ENCODE measurements around the gene SERINC5.

Gene SERINC5

DNA sequence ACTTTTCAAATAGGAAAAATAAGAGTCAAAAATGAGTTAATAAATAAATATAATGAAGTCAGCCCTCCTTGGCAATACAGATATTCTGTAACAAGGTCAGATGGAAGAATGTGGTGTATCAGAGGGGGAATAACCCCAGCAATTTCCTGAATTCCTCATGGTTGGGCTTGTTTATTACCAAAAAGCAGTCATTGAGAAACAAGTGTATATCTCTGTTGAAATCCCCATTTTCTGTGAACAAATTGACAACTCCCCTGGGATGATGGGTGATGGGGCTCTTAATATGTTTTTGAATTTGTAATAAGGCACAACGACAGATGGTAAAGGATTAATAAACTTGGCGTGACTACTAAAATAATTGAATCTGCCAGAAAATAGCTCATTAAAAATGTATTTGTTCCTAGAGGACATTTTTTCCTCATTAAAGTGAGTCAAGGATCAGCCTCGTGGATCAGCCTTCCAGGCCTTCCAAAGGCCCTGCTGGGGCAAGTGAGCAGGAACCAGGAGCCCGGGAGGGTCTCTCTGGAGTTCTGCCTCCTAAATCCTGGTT, 186.5 kb downstream of the SERINC5 start:
- Histone ChIP-seq H3K27ac (ENCODE audit: low read length) (no peak overlapping the region), H3K4me1 (ENCODE audit: control insufficient read depth in 1 of 2, insufficient read depth in 2 of 2, low read length in 2 of 2) (no peaks in the 10 kb centered on the region), H3K36me3 (ENCODE audit: control insufficient read depth in 1 of 2, insufficient read depth in 2 of 2, low read length in 2 of 2) (no peaks in the 10 kb centered on the region), H3K27me3 (ENCODE audit: low read depth, low read length) (no peaks in the 10 kb centered on the region), H3K9me3 (ENCODE audit: control insufficient read depth in 1 of 2, low read length in 2 of 2) (no peaks in the 10 kb centered on the region), H3K4me3 (ENCODE audit: low read depth in 1 of 2, low read length in 2 of 2) (no peak overlapping the region)

DNA sequence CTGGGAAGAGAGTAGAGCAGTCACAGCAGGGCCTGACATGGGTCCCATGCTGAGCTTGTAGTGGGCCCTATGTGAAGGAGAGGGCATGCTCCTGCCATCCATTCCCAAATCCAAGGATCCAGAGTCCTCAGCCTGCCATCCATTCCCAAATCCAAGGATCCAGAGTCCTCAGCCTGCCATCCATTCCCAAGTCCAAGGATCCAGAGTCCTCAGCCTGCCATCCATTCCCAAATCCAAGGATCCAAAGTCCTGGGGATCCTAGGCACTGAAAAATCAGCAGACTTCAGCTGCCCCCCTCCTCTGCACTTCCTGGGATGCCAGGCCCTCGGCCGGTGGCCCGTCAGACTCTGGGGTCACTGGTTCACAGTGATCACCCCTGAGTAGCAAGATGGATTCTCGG, 187.1 kb downstream of the SERINC5 start:
- Histone ChIP-seq H3K36me3 (ENCODE audit: control insufficient read depth in 1 of 2, insufficient read depth in 2 of 2, low read length in 2 of 2) (no peaks in the 10 kb centered on the region), H3K9me3 (ENCODE audit: control insufficient read depth in 1 of 2, low read length in 2 of 2) (no peaks in the 10 kb centered on the region), H3K27me3 (ENCODE audit: low read depth, low read length) (no peaks in the 10 kb centered on the region), H3K27ac (ENCODE audit: low read length) (no peak overlapping the region), H3K4me3 (ENCODE audit: low read depth in 1 of 2, low read length in 2 of 2) (no peak overlapping the region), H3K4me1 (ENCODE audit: control insufficient read depth in 1 of 2, insufficient read depth in 2 of 2, low read length in 2 of 2) (no peaks in the 10 kb centered on the region)

DNA sequence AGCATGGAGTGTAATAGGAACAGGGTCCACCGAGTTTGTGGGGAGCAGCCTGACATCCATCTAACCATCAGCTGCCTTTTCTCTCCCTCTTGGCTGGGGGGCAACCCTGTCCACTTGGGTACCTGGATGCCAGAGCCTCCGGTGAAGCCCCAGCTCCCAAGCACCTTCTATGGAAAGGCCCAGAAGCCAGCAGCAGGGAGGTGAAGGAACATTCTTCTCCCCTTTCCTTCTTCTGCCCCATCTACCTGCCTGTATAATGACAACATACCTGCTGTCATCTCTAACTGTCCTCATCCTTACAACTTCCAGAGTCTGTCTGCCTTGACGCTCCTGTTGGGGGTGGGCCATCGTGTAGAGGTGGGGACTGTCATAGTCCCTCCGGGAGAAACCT, 187.6 kb downstream of the SERINC5 start:
- no peaks in the 10 kb centered on the region for H3K36me3 ChIP-seq (ENCODE audit: control insufficient read depth in 1 of 2, insufficient read depth in 2 of 2, low read length in 2 of 2)
- no peaks in the 10 kb centered on the region for H3K27me3 ChIP-seq (ENCODE audit: low read depth, low read length)
- no peaks in the 10 kb centered on the region for H3K4me1 ChIP-seq (ENCODE audit: control insufficient read depth in 1 of 2, insufficient read depth in 2 of 2, low read length in 2 of 2)
- no peak overlapping the region for H3K4me3 ChIP-seq (ENCODE audit: low read depth in 1 of 2, low read length in 2 of 2)
- H3K9me3 ChIP-seq (ENCODE audit: control insufficient read depth in 1 of 2, low read length in 2 of 2), result no peaks in the 10 kb centered on the region
- no peak overlapping the region for H3K27ac ChIP-seq (ENCODE audit: low read length)

DNA sequence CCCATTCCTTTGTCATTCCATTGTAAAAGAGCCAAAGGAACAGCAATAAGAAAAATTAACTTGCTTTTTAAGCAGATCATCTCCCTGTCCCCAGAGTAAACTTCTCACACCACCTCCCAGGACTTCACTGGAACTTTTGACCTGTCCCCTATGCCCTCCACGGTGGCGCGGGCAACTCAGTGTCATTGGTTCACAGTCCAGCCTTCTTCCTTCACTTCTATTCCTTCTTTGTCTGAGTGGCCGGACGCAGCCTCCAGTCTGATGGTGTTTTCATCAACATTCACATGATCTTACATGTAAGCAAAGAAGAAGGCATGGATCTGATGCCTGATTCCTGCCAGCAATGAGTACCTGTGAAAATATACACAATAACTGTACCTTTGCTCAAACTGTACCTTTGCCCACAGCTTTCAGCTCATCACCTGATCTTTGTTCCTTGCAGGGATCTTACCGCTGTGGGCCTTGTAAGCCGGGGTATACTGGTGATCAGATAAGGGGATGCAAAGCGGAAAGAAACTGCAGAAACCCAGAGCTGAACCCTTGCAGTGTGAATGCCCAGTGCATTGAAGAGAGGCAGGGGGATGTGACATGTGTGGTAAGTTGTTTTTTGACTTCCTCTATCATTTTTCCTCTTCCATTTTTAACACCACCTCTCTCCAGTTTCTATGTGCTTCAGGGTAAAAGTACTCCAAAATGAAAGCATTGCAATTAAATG, 188.2 kb downstream of the SERINC5 start:
- H3K9me3 ChIP-seq (ENCODE audit: control insufficient read depth in 1 of 2, low read length in 2 of 2), result no peaks in the 10 kb centered on the region
- no peak overlapping the region for H3K4me3 ChIP-seq (ENCODE audit: low read depth in 1 of 2, low read length in 2 of 2)
- no peaks in the 10 kb centered on the region for H3K4me1 ChIP-seq (ENCODE audit: control insufficient read depth in 1 of 2, insufficient read depth in 2 of 2, low read length in 2 of 2)
- no peak overlapping the region for H3K27ac ChIP-seq (ENCODE audit: low read length)
- H3K27me3 ChIP-seq (ENCODE audit: low read depth, low read length), result no peaks in the 10 kb centered on the region
- H3K36me3 ChIP-seq (ENCODE audit: control insufficient read depth in 1 of 2, insufficient read depth in 2 of 2, low read length in 2 of 2), result no peaks in the 10 kb centered on the region

DNA sequence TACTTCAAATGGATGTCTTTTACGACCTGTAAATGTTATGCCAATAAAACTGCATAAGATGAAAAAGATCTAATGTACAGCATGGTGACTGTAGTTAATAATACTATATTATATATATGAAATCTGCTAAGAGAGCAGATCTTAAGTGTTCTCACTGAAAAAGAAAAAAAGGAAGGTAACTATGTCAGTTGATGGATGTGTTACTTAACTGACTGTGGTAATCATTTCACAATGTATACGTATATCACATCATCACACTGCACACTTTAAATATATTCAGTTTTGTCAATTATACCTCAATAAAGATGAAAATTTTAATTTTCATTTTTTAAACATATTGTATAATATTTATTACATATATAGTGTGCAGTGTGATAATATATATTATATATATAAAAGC, 188.8 kb downstream of the SERINC5 start:
- no peaks in the 10 kb centered on the region for H3K27me3 ChIP-seq (ENCODE audit: low read depth, low read length)
- no peaks in the 10 kb centered on the region for H3K9me3 ChIP-seq (ENCODE audit: control insufficient read depth in 1 of 2, low read length in 2 of 2)
- H3K27ac ChIP-seq (ENCODE audit: low read length), result no peak overlapping the region
- H3K4me1 ChIP-seq (ENCODE audit: control insufficient read depth in 1 of 2, insufficient read depth in 2 of 2, low read length in 2 of 2), result no peaks in the 10 kb centered on the region
- H3K4me3 ChIP-seq (ENCODE audit: low read depth in 1 of 2, low read length in 2 of 2), result no peak overlapping the region
- no peaks in the 10 kb centered on the region for H3K36me3 ChIP-seq (ENCODE audit: control insufficient read depth in 1 of 2, insufficient read depth in 2 of 2, low read length in 2 of 2)

DNA sequence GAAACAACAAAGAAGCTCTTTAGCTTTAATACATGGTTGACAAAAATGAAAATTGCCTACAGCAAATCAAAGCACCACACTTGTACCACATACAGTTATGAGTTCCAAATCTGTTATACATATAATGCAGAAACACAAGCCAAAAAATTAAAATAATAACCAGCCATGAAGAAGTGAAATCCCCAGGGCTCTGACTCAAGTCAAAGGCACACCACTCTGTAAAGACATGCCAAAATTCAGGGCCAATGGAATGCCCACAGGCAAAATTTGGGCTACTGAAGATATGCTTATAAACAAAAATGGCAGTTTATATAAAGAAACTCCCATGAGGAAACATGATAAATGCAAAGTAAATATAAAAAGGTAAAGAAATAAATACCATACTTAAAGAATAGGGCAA, 191.7 kb downstream of the SERINC5 start:
- no peaks in the 10 kb centered on the region for H3K9me3 ChIP-seq (ENCODE audit: control insufficient read depth in 1 of 2, low read length in 2 of 2)
- H3K4me3 ChIP-seq (ENCODE audit: low read depth in 1 of 2, low read length in 2 of 2), result no peak overlapping the region
- H3K36me3 ChIP-seq (ENCODE audit: control insufficient read depth in 1 of 2, insufficient read depth in 2 of 2, low read length in 2 of 2), result peaks cover 0 to 3% of the 10 kb centered on the region in 2 donors
- no peaks in the 10 kb centered on the region for H3K27me3 ChIP-seq (ENCODE audit: low read depth, low read length)
- H3K27ac ChIP-seq (ENCODE audit: low read length), result no peak overlapping the region
- no peaks in the 10 kb centered on the region for H3K4me1 ChIP-seq (ENCODE audit: control insufficient read depth in 1 of 2, insufficient read depth in 2 of 2, low read length in 2 of 2)
